ENCODE measurements around the gene SREBF1.

- TF ChIP-seq SRF (IDR thresholded peaks at IDR 0.05; ENCODE audit: low read depth, low read length) (no peak), POLR2A (IDR thresholded peaks at IDR 0.05; ENCODE audit: control extremely low read depth in 1 of 2, low read depth in 2 of 2, low read length in 2 of 2) (no peak)
These were observed 62.5 kb downstream of the SREBF1 start for GRCh38 chr17:17774009-17774881.
